Breast epithelium (tissue), 3 donors: ENCODE measurements around the gene CSNK1E.

Experiments used
- CTCF ChIP-seq, 3 donors: fragments of 450-650 bp; IDR thresholded peaks; one replicate each; pipeline ENCODE4 v1.5.1; 2016 to 2017; ENCODE audit warnings: antibody characterized with exemption in 3 of 3, mild to moderate bottlenecking in 3 of 3, moderate library complexity in 3 of 3
- POLR2A ChIP-seq: fragments of 450-650 bp; IDR thresholded peaks from one replicate; pipeline ENCODE4 v1.6.1; 2016; ENCODE audit warnings: antibody characterized with exemption, mild to moderate bottlenecking, moderate library complexity
- POLR2AphosphoS5 ChIP-seq, 3 donors: sonication (generic); formaldehyde crosslinking; IDR thresholded peaks; one replicate each; pipeline ENCODE4 v1.6.1; 2017; ENCODE audit warnings: antibody characterized with exemption in 3 of 3

- no peak for TF ChIP-seq CTCF (IDR thresholded peaks at IDR 0.05)
- TF ChIP-seq POLR2A = no peak
- no peak for TF ChIP-seq POLR2AphosphoS5 (IDR thresholded peaks at IDR 0.05)
Observed at GRCh38 chr22:38303974-38304373, 13.3 kb downstream of the CSNK1E start.
